ENCODE results near the gene CNN2.

CNN2 gene

DNA sequence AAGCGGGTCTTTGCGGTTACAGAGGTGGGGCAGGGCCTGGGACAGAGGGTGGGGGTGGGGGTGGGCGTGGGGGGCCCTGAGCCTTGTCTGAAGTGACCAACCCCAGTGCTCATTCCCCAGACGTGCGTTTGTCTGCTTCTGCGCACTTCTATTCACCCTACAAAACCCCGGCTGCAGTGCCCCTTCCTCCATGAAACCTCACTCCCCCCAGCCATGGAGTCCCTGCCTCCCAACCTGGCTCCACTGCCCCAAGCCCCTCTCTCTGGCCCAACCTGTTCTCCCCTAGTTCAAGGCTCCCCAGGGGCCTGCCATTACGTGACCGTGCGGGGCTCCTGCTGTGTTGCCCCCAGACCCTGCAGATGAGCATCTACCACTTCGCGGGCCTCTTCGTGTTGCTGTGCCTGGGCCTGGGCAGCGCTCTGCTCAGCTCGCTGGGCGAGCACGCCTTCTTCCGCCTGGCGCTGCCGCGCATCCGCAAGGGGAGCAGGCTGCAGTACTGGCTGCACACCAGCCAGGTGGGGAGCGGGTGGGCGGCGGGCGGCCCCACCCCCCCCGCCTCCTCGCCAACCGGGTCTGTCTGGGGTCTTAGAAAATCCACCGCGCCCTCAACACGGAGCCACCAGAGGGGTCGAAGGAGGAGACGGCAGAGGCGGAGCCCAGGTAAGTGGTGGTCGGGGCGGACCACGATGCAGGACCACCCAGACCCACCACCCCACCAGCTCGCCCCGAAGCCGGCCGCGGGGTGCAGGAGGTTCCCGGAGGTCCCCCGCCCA is 18.0 kb upstream of the CNN2 start:
- TF ChIP-seq EZH2phosphoT487 (IDR thresholded peaks at IDR 0.05; ENCODE audit: low read length), result no peak
- TF ChIP-seq EZH2 (optimal IDR thresholded peaks at IDR 0.05; ENCODE audit: low read depth, low read length), result no peak
- TF ChIP-seq, protein P1, sequence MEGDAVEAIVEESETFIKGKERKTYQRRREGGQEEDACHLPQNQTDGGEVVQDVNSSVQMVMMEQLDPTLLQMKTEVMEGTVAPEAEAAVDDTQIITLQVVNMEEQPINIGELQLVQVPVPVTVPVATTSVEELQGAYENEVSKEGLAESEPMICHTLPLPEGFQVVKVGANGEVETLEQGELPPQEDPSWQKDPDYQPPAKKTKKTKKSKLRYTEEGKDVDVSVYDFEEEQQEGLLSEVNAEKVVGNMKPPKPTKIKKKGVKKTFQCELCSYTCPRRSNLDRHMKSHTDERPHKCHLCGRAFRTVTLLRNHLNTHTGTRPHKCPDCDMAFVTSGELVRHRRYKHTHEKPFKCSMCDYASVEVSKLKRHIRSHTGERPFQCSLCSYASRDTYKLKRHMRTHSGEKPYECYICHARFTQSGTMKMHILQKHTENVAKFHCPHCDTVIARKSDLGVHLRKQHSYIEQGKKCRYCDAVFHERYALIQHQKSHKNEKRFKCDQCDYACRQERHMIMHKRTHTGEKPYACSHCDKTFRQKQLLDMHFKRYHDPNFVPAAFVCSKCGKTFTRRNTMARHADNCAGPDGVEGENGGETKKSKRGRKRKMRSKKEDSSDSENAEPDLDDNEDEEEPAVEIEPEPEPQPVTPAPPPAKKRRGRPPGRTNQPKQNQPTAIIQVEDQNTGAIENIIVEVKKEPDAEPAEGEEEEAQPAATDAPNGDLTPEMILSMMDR (IDR thresholded peaks at IDR 0.05; ENCODE audit: low read length), result no peak
- Histone ChIP-seq H2AFZ (ENCODE audit: low read length) (no peak overlapping the region), H3K36me3 (replicated peaks; ENCODE audit: insufficient read depth, low read length) (peaks cover 19% of the 10 kb centered on the region), H3K27me3 (replicated peaks; ENCODE audit: insufficient read depth, low read length) (peaks cover 8% of the 10 kb centered on the region), H4K20me1 (ENCODE audit: insufficient read depth, low read length) (no peaks in the 10 kb centered on the region), H3K79me2 (ENCODE audit: low read length) (peaks cover 15% of the 10 kb centered on the region), H3K9ac (ENCODE audit: low read length) (no peak overlapping the region), H3K4me2 (ENCODE audit: low read depth, low read length) (no peak overlapping the region), H3K9me2 (replicated peaks; ENCODE audit: insufficient read depth, low read length) (no peaks in the 10 kb centered on the region), H3F3A (ENCODE audit: insufficient read depth, low read length) (no peaks in the 10 kb centered on the region), H3K4me1 (ENCODE audit: low read length) (no peaks in the 10 kb centered on the region), H3K4me3 (ENCODE audit: low read length) (no peak overlapping the region), H3K27ac (ENCODE audit: low read length) (no peak overlapping the region), H3K9me3 (replicated peaks; ENCODE audit: insufficient read depth, low read length) (no peaks in the 10 kb centered on the region)
- no peak for DNase-seq

DNA sequence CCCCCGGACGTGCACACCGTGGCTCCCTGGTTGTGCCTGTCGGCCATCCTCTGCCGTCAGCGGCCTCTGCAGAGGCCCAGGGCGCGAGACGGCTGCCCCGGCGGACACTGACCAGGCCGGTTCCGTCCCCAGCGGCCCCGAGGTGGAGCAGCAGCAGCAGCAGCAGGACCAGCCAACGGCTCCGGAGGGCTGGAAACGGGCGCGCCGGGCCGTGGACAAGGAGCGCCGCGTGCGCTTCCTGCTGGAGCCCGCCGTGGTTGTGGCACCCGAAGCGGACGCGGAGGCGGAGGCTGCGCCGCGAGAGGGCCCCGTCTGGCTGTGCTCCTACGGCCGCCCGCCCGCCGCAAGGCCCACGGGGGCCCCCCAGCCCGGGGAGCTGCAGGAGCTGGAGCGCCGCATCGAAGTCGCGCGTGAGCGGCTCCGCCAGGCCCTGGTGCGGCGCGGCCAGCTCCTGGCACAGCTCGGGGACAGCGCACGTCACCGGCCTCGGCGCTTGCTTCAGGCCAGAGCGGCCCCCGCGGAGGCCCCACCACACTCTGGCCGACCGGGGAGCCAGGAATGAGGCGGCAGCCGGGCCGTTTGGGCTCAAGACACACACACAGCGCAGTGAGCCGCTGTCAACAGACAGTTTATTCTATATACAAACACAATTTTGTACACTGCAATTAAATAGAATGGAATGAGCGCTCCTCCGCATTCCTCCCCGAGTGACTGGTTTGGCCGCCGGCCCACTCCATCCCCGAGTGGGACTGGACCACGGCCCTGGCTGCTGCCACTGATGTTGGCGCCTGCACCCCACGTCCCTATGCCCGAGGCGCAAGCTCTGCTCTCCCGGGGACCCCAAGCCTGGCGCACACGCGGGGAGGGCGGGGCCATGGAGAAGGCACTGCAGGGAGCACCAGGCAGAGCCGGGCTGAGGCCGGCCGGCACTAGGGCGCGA is 17.1 kb upstream of the CNN2 start:
- no peak for TF ChIP-seq EZH2phosphoT487 (IDR thresholded peaks at IDR 0.05; ENCODE audit: low read length)
- Histone ChIP-seq H3K36me3 (replicated peaks; ENCODE audit: insufficient read depth, low read length) (peaks cover 19% of the 10 kb centered on the region), H2AFZ (ENCODE audit: low read length) (no peak overlapping the region)

DNA sequence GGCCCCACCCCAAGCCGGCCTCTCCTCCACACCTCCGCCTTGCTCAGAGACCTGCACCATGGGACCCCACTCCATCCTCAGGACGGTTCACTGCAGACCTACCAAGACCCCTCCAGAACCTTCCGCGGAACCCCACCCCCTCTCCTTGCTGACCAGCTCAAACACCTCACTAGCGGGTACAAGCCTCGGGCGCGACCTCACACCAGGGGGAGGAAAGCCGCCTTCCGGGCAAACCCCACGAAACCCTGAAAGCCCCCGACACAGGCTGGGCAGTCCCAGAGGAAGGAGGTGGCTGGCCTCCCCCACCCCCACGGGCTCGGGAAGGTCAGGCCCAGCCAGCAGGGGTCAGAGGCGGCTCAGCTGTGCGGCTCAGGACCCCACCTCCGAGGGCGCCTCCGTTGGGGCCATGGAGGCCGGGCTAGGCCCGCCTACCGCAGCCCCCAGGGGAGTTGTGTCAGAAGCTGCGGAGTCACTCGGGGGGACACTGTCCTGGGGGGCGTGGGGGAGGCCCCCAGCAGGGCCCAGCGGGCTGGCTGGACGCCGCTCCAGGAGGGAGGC is 16.3 kb upstream of the CNN2 start:
- Histone ChIP-seq H3K9me3 (replicated peaks; ENCODE audit: insufficient read depth, low read length) (no peaks in the 10 kb centered on the region), H3K27me3 (replicated peaks; ENCODE audit: insufficient read depth, low read length) (no peaks in the 10 kb centered on the region), H3K9me2 (replicated peaks; ENCODE audit: insufficient read depth, low read length) (no peaks in the 10 kb centered on the region), H2AFZ (ENCODE audit: low read length) (no peak overlapping the region), H3K36me3 (replicated peaks; ENCODE audit: insufficient read depth, low read length) (peaks cover 19% of the 10 kb centered on the region), H4K20me1 (ENCODE audit: insufficient read depth, low read length) (no peaks in the 10 kb centered on the region), H3K4me2 (ENCODE audit: low read depth, low read length) (no peak overlapping the region), H3K27ac (ENCODE audit: low read length) (no peak overlapping the region), H3K4me1 (ENCODE audit: low read length) (0 out of 2 replicates have a peak, but pooled peaks cover under 1% of the 10 kb centered on the region), H3K4me3 (ENCODE audit: low read length) (no peak overlapping the region), H3K9ac (ENCODE audit: low read length) (no peak overlapping the region), H3F3A (ENCODE audit: insufficient read depth, low read length) (no peaks in the 10 kb centered on the region), H3K79me2 (ENCODE audit: low read length) (peaks cover 31% of the 10 kb centered on the region)
- TF ChIP-seq EZH2 (optimal IDR thresholded peaks at IDR 0.05; ENCODE audit: low read depth, low read length) (no peak), EZH2phosphoT487 (IDR thresholded peaks at IDR 0.05; ENCODE audit: low read length) (no peak)
- TF ChIP-seq, protein P1 (IDR thresholded peaks at IDR 0.05; ENCODE audit: low read length), result no peak
- DNase-seq, result no peak

More for the DNA sequence above, 17.1 kb upstream of the CNN2 start:
- no peak for DNase-seq
- Histone ChIP-seq H3F3A (ENCODE audit: insufficient read depth, low read length) (no peaks in the 10 kb centered on the region), H4K20me1 (ENCODE audit: insufficient read depth, low read length) (no peaks in the 10 kb centered on the region), H3K4me2 (ENCODE audit: low read depth, low read length) (no peak overlapping the region), H3K27me3 (replicated peaks; ENCODE audit: insufficient read depth, low read length) (no peaks in the 10 kb centered on the region), H3K9ac (ENCODE audit: low read length) (no peak overlapping the region), H3K9me2 (replicated peaks; ENCODE audit: insufficient read depth, low read length) (no peaks in the 10 kb centered on the region), H3K27ac (ENCODE audit: low read length) (no peak overlapping the region), H3K9me3 (replicated peaks; ENCODE audit: insufficient read depth, low read length) (no peaks in the 10 kb centered on the region), H3K4me3 (ENCODE audit: low read length) (no peak overlapping the region), H3K4me1 (ENCODE audit: low read length) (no peaks in the 10 kb centered on the region), H3K79me2 (ENCODE audit: low read length) (peaks cover 24% of the 10 kb centered on the region)

Measured in MM.1S (cell line).